ENCODE results near the gene APLNR. TPM values are rescaled to one million over a fixed set of nuclear protein-coding genes. Genes with fewer than 3 reads are reported as not detected.

APLNR gene
- polyA plus RNA-seq, 3 donors = not detected

GRCh38 chr11:57213342-57214097 lies 23.5 kb downstream of the APLNR start:
- H3K27ac ChIP-seq (ENCODE audit: low read depth in 1 of 2, low read length in 2 of 2) = no peak overlapping the region
- no peaks in the 10 kb centered on the region for H3K9me3 ChIP-seq (replicated peaks in 1 of 2; ENCODE audit: control insufficient read depth in 1 of 2, insufficient read depth in 1 of 2, low read length in 2 of 2)
- H3K27ac Mint-ChIP-seq = no peak overlapping the region
- H3K4me2 ChIP-seq (replicated peaks; ENCODE audit: extremely low read depth, low read length, poor library complexity, severe bottlenecking) = peak overlapping the region; percentile 35
- H3K4me1 Mint-ChIP-seq = peaks cover 8% of the 10 kb centered on the region
- intact Hi-C loops (cut with micrococcal nuclease) = no loop called here
- H3K27me3 ChIP-seq (ENCODE audit: control insufficient read depth in 2 of 2, insufficient read depth in 2 of 2, low read length in 2 of 2) = peaks cover 2 to 6% of the 10 kb centered on the region in 2 donors
- H3K4me3 ChIP-seq (replicated peaks in 1 of 3; ENCODE audit: low read depth in 2 of 3, low read length in 3 of 3) = peak overlapping the region in 1 of 3 experiments; percentile 40
- H3K9ac ChIP-seq (ENCODE audit: insufficient read depth, low read length, poor library complexity, severe bottlenecking) = no peak overlapping the region
- H4K20me1 ChIP-seq (ENCODE audit: insufficient read depth, low read length) = no peaks in the 10 kb centered on the region
- peaks cover 0 to 3% (median 2%) of the 10 kb centered on the region in 7 donors for H3K9me3 Mint-ChIP-seq
- H3K27me3 Mint-ChIP-seq (ENCODE audit: low read depth in 3 of 3) = peaks cover 5 to 11% (median 10%) of the 10 kb centered on the region in 3 donors
- TF ChIP-seq CTCF (IDR thresholded peaks at IDR 0.05) = no peak
- H3K36me3 ChIP-seq (replicated peaks in 1 of 2; ENCODE audit: control insufficient read depth in 1 of 2, insufficient read depth in 2 of 2, low read length in 2 of 2) = no peaks in the 10 kb centered on the region
- H3K79me2 ChIP-seq (ENCODE audit: insufficient read depth, low read length) = no peaks in the 10 kb centered on the region
- no peaks in the 10 kb centered on the region for H3K36me3 Mint-ChIP-seq
- DNase-seq = peak; percentile 3 to 22 (median 3)
- H2AFZ ChIP-seq (ENCODE audit: insufficient read depth, low read depth, low read length, poor library complexity, severe bottlenecking) = peak overlapping the region; percentile 62
- peaks cover 7 to 9% of the 10 kb centered on the region in 2 donors for H3K4me1 ChIP-seq (ENCODE audit: control insufficient read depth in 1 of 2, insufficient read depth in 2 of 2, low read length in 2 of 2)
- WGBS (ENCODE audit: insufficient coverage) = 8% methylated on average over 8 of the region's 9 CpGs
- no peak overlapping the region for H3K4me3 Mint-ChIP-seq

DNA sequence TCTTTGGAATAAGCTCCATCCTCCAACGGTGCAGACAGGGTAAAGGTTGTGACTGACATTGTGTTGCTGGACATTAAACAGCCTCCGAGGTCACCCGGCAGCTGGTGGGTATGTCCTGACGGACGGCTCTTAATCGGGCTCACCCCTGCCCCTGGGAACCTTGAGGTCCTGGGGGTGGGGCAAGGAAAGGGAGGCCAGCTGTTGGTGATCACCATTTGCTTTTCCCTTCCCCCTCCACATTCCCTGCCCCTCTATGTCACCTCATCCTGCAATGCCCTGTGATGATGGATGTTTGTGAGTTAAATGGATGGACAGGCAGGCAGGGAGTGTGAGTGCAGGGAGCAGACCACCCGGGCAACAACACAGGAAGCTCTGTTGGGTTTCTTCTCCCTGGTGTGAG lies 26.3 kb downstream of the APLNR start:
- WGBS (ENCODE audit: insufficient coverage) = 54% methylated on average over 3 of the region's 7 CpGs
- H3K36me3 Mint-ChIP-seq = no peaks in the 10 kb centered on the region
- H3K79me2 ChIP-seq (ENCODE audit: insufficient read depth, low read length) = no peaks in the 10 kb centered on the region
- no peaks in the 10 kb centered on the region for H3K9me3 ChIP-seq (replicated peaks in 1 of 2; ENCODE audit: control insufficient read depth in 1 of 2, insufficient read depth in 1 of 2, low read length in 2 of 2)
- no peaks in the 10 kb centered on the region for H4K20me1 ChIP-seq (ENCODE audit: insufficient read depth, low read length)
- no peak overlapping the region for H3K4me2 ChIP-seq (replicated peaks; ENCODE audit: extremely low read depth, low read length, poor library complexity, severe bottlenecking)
- H3K27ac Mint-ChIP-seq = no peak overlapping the region
- peaks cover 6 to 7% of the 10 kb centered on the region in 2 donors for H3K27me3 ChIP-seq (ENCODE audit: control insufficient read depth in 2 of 2, insufficient read depth in 2 of 2, low read length in 2 of 2)
- peaks cover 6 to 7% of the 10 kb centered on the region in 2 donors for H3K4me1 ChIP-seq (ENCODE audit: control insufficient read depth in 1 of 2, insufficient read depth in 2 of 2, low read length in 2 of 2)
- no peak for DNase-seq
- H3K27ac ChIP-seq (ENCODE audit: low read depth in 1 of 2, low read length in 2 of 2) = no peak overlapping the region
- H3K9me3 Mint-ChIP-seq = peaks cover 0 to 3% (median 0%) of the 10 kb centered on the region in 7 donors
- peaks cover 10 to 25% (median 23%) of the 10 kb centered on the region in 3 donors for H3K27me3 Mint-ChIP-seq (ENCODE audit: low read depth in 3 of 3)
- no peak overlapping the region for H2AFZ ChIP-seq (ENCODE audit: insufficient read depth, low read depth, low read length, poor library complexity, severe bottlenecking)
- no peaks in the 10 kb centered on the region for H3K4me1 Mint-ChIP-seq
- no peak overlapping the region for H3K4me3 ChIP-seq (replicated peaks in 1 of 3; ENCODE audit: low read depth in 2 of 3, low read length in 3 of 3)
- H3K9ac ChIP-seq (ENCODE audit: insufficient read depth, low read length, poor library complexity, severe bottlenecking) = no peak overlapping the region
- no peak for TF ChIP-seq CTCF (IDR thresholded peaks at IDR 0.05)
- H3K4me3 Mint-ChIP-seq = no peak overlapping the region
- intact Hi-C loops (cut with micrococcal nuclease) = no loop called here
- no peaks in the 10 kb centered on the region for H3K36me3 ChIP-seq (replicated peaks in 1 of 2; ENCODE audit: control insufficient read depth in 1 of 2, insufficient read depth in 2 of 2, low read length in 2 of 2)
